ENCODE results near the gene INAVA. TPM values are rescaled to one million over a fixed set of nuclear protein-coding genes. Genes with fewer than 3 reads are reported as not detected.

INAVA gene
- total and polyA plus RNA-seq, 2 of the 13 experiments (the other 11 are each of a cell fraction or from before 2014, with no cell fraction given) = 6.0 to 13.5 TPM

DNA sequence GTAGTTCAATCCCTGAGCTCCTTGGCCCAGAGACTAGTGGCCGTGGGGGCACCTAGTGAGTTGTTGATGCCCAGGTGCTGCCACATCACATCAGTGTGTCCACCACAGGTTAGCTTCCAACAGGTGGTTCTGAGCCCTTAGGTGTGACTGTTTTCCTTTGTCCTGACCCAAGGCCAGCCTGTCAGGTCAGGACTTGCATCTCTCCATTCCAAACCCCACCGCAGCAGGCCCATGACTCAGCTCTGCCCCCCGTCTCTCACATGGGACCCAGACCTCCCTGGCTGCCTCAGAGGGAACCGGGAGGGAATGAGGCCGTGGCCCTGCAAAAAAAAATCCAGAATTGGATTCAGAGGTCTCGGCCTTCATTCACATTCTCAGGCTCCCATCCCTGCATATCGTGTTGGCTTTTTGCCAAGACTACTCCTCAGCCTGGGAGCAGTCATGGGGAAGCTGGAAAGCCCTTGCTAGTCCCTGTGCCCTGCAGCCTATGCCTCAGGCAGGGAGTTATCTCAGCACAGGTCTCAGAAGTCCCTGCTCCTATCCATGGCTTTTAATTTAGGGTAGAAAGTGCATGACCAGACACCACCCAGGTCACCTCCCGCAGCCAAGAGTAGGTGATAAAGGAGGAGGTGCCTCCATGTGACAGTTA, 7.2 kb downstream of the INAVA start:
- Histone ChIP-seq H3K27me3 (ENCODE audit: control insufficient read depth in 1 of 2, insufficient read depth in 2 of 2, low read length in 2 of 2) (no peaks in the 10 kb centered on the region), H3K27ac (ENCODE audit: extremely low read length, insufficient read depth, low read length) (no peak overlapping the region), H3K36me3 (replicated peaks in 1 of 2; ENCODE audit: control insufficient read depth in 1 of 2, insufficient read depth in 2 of 2, low read length in 2 of 2) (peaks cover 6 to 27% of the 10 kb centered on the region in 2 experiments), H3K9ac (ENCODE audit: insufficient read depth, low read depth, low read length) (no peak overlapping the region), H4K20me1 (ENCODE audit: insufficient read depth, low read length) (no peaks in the 10 kb centered on the region), H3K4me3 (replicated peaks in 1 of 3; ENCODE audit: insufficient read depth in 1 of 3, low read depth in 2 of 3, low read length in 3 of 3) (no peak overlapping the region), H3K4me1 (ENCODE audit: insufficient read depth, low read length) (peaks cover 64% of the 10 kb centered on the region), H2AFZ (ENCODE audit: low read length) (no peak overlapping the region), H3K4me2 (ENCODE audit: low read depth, low read length) (no peak overlapping the region), H3K9me3 (ENCODE audit: low read length) (no peaks in the 10 kb centered on the region), H3K79me2 (ENCODE audit: insufficient read depth, low read length) (peaks cover 3% of the 10 kb centered on the region)
- CTCF ChIA-PET (ENCODE audit: low intra/inter-chr PET ratio, low total read pairs) = no interaction called here
- DNase-seq (ENCODE audit: low spot score) (no peak), FAIRE-seq (no peak), ATAC-seq (no peak)
- intact Hi-C loops (cut with micrococcal nuclease; ENCODE audit: unreplicated experiment) (no loop called here), in situ Hi-C loops (cut with HindIII; ENCODE audit: extremely low pct_ligation_motif_present, low pct_unique_long_range_greater_than_20kb) (no loop called here)
- 96% methylated on average over 7 of the region's 8 CpGs for WGBS (ENCODE audit: low lambda C conversion rate)
- TF ChIP-seq ZSCAN20 (CRISPR knock-in tag; IDR thresholded peaks at IDR 0.05; ENCODE audit: borderline replicate concordance) = no peak
- TF ChIP-seq, protein P1, sequence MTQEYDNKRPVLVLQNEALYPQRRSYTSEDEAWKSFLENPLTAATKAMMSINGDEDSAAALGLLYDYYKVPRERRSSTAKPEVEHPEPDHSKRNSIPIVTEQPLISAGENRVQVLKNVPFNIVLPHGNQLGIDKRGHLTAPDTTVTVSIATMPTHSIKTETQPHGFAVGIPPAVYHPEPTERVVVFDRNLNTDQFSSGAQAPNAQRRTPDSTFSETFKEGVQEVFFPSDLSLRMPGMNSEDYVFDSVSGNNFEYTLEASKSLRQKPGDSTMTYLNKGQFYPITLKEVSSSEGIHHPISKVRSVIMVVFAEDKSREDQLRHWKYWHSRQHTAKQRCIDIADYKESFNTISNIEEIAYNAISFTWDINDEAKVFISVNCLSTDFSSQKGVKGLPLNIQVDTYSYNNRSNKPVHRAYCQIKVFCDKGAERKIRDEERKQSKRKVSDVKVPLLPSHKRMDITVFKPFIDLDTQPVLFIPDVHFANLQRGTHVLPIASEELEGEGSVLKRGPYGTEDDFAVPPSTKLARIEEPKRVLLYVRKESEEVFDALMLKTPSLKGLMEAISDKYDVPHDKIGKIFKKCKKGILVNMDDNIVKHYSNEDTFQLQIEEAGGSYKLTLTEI (CRISPR knock-in tag; conservative IDR thresholded peaks at IDR 0.05) = no peak
- TF ChIP-seq, protein P2, sequence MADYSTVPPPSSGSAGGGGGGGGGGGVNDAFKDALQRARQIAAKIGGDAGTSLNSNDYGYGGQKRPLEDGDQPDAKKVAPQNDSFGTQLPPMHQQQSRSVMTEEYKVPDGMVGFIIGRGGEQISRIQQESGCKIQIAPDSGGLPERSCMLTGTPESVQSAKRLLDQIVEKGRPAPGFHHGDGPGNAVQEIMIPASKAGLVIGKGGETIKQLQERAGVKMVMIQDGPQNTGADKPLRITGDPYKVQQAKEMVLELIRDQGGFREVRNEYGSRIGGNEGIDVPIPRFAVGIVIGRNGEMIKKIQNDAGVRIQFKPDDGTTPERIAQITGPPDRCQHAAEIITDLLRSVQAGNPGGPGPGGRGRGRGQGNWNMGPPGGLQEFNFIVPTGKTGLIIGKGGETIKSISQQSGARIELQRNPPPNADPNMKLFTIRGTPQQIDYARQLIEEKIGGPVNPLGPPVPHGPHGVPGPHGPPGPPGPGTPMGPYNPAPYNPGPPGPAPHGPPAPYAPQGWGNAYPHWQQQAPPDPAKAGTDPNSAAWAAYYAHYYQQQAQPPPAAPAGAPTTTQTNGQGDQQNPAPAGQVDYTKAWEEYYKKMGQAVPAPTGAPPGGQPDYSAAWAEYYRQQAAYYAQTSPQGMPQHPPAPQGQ (CRISPR knock-in tag; IDR thresholded peaks at IDR 0.05; ENCODE audit: borderline replicate concordance) = no peak
- POLR2A ChIA-PET = interaction anchor here (1.0 to 1.1 kb wide), 3 partner anchors 11 to 22 kb away, joined by 3 to 7 read pairs (median 5); no protein-coding TSS in a partner anchor
- BruUV-seq (replicated peaks) = no TSS peak
